CD4-positive, alpha-beta T cell treated with Interferon alpha-2 for 1 hour (primary cell): ENCODE data around the gene ZSCAN5A.
"Not testable (repeated sequence)": the region's sequence is repeated elsewhere in the genome, so short reads cannot be mapped to it uniquely, and the experiment has no call there.

Experiments
- DNase-seq, 2 donors: peaks; one replicate each; pipeline ENCODE4 v3.0.0-alpha.2; 2020 to 2022

Gene ZSCAN5A

DNA sequence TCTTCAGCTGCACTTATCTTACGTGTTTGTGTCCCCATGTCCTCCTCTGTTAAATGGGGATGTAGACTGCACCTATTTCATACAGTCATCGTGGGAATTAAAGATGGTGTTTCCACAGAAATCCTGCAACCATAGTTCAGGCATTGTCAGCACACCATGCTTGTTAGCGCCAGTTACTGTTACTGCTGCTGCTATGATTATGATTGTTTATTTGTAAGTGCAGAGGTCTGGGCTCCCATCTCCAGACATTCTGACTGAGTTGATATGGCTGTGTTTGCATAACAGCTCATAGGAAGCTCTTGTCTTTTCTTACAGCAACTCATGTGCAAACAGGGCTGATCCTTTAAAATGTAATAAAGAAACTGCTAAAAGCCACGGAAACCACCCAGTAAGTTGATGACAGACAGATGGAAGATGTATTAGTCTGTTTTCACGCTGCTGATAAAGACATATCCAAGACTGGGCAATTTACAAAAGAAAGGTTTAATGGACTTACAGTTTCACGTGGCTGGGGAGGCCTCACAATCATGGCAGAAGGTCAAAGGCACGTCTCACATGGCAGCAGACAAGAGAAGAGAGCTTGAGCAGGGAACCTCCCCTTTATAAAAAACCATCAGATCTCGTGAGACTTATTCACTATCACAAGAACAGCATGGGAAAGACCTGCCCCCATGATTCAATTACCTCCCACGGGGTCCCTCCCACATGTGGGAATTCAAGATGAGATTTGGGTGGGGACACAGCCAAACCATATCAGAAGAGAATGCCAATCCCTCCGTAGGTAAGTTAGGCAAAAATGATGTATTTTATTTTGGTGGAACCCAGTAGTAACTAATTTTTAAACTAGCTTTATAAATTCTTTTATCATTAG, 1.6 kb downstream of the ZSCAN5A start:
- DNase-seq: no peak

DNA sequence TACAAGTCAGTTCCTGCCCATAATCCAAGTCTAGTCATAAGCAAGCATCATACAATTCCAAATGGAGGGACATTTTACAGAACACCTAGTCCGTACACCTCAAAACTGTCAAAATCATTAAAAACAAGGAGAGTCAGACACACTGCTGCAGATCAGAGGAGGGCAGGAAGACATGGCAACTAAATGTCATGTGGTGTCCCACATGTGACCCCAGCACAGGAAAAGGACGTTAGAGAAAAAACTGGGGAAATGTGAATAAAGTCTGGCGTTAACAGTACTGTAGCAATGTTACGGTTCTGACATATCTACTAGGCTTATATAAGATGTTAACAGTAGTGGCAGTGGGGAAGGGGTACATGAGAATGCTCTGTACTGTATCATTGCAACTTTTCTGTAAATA, 2.3 kb downstream of the ZSCAN5A start:
- no peak for DNase-seq

DNA sequence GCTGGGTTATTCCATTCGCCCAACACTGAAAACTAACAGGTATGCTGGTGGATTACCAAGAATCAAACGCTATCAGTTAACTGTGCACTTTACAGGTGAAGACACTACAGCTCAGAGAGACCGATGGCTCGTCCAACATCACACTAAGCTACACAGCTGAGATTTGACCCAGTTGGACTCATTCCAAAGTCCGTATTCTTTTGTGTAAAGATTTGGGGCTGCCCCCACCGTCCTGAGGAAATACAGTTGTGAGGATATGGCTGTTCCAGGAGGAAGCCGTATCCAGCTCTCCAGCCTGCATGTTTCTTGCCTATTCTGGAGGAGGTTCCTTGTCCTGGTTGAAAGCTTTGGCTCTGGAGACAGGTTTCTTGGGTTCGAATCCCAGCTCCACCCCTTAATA, 4.2 kb downstream of the ZSCAN5A start:
- DNase-seq: no peak

DNA sequence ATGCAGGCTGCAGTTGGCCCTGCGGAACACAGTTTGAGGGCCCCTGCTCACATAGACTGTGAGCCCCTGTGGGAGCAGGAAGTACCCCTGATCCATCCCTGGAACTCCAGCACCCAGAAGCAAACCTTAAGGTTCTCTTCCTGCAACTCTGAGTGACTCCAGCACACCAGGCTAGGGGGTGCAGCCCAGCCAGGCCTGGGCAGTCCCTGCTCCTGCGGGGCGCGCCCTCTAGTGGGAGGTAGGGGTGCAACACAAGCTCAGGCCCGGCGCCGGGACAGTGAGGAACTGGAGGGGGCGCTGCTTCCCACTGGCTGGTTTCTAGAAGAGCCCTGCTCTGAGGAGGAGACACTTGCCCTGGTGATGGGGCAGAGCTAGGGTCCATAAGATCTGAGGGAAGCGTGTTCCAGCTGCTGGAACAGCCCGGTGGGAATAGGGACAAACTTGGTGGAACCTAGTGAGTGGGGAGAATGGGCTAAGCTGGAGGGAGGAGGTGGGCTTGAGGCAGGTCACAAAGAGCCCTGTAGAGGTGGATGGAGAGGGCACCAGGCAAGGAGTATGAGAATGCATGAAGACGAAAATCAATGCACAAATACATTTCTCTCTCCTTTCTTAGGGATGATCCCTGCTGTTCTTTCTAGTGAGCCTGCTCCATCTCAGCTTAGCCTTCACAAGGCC, 5.0 kb downstream of the ZSCAN5A start:
- peak; percentile 55 to 59 for DNase-seq

DNA sequence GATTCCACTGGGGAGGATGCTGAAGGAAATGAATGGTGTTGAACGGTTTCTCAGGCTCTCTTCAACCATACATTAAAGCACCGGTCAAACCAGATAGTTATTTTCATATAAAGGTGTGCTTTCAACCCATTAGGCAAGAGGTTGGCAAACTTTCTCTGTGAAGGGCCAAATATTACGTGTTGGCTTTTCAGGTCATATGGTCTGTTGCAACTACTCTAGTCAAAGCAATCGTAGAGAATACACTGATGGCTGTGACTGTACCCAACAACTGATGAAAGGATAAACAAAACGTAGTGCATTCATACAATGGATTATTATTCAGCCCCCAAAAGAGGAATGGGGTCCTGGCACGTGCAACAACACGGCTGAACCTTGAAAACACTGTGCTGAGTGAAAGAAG, 5.8 kb downstream of the ZSCAN5A start:
- DNase-seq: no peak

DNA sequence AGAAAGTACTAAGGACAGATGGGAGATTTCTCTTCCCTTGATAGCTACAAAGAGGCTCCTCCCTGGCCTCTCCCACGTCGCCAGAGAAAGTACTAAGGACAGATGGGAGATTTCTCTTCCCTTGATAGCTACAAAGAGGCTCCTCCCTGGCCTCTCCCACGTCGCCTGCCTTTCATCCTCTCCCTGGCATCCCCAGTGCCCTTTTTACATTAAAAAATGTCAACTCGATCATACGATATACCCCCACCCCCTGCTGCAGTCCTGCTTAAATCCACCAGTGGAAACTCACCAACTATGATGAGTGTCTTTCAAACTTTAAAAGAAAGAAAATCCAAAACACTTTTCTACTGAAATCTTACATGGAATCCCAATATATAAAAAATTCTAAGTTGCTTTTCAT, 7.6 kb downstream of the ZSCAN5A start:
- DNase-seq: not testable (repeated sequence)

DNA sequence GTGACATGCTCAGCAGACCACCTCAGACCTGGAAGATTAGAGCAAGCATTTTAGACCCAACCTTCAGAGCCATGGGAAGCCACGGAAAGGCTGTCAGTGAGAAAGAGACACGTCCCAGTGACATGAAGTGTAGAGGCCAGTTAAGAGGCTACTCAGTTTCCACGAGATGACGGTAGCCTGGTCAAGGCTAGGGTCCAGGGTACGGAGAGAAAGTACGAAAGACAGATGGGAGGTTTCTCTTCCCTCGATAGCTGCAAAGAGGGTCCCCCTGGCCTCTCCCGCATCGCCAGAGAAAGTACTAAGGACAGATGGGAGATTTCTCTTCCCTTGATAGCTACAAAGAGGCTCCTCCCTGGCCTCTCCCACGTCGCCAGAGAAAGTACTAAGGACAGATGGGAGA, 8.6 kb downstream of the ZSCAN5A start:
- no peak for DNase-seq

DNA sequence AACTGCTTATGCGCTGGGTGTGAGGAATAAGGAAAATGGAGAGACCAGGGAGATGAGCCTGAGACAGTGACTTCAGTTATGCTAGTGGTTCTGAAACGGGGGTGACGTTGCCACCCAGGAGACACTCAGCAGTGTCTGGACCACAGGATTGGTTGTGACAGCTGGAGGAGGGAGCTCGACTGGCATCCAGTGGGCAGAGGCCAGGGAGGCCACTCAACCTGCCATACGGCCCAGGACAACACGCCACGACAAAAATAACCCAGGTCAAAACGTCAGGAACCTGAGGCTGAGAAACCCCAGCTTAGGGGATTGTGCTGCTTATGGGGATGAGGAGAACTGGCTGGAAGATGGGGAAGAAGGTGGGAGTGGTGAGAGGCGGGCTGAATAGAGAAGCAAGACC, 10.4 kb downstream of the ZSCAN5A start:
- no peak for DNase-seq

DNA sequence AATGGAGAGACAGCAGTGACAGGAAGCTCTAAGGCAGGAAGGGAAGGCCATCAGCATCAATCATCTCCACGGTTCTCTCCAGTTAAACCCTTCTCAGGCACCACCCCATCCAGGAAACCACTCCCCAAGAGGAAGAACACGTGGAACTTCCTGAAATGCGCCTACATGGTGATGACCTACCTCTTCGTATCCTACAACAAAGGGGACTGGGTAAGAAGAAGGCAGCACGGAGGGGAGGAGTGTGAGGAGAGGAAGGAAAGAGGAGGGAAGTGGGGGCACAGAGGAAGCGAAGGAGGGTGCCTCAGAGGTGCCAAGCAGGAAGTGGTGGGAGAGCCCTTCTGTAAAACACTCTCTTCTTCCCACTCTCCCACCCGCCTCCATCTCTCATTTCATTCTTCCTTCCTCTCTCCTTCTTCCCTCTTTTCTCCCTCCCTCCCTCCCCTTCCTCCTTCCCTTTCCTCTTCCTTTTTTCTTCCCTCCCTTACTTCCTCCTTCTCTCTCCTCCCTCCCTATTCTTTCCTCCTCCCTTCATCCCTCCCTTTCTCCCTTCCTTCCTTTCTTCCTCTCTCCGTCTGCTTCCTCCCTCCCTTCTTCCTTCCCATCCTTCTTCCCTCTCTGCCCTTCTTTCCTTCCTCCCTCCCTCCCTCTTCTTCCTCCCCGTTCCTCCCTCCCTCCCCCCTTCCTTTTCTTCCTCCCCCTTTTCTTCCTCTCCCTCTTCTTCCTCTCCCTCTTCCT, 12.6 kb downstream of the ZSCAN5A start:
- peak in 1 of 2 donors; percentile 8 for DNase-seq

DNA sequence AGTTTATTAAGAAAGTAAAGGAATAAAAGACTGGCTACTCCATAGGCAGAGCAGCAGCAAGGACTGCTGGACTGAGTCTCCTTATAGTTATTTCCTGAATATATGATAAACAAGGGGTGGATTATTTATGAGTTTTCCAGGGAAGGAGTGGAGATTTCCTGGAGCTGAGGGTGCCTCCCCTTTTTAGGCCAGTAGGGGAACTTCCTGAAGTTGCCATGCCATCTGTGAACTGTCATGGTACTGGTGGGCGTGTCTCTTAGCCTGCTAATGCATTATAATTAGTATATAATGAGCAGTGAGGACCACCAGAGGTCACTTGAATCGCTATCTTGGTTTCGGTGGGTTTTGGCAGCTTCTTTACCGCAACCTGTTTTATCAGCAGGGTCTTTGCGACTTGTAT, 13.5 kb downstream of the ZSCAN5A start:
- no peak for DNase-seq

DNA sequence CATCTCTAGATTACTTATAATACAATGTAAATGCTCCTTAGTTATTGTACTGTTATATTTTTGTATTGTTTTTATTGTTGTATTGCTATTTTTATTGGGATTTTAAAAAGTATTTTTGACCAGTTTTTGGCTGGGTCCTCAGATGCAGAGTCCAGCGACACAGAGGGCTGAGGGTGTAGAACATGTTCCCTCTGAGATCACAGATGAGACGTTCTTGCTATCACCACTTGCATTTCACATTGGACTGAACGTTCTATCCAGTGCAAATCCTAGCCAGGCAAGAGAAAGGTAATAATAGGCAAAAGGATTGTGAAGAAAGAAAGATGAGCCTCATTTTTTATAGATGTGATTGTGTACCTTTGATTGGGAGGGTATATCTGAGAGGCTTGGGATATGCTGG, 15.0 kb downstream of the ZSCAN5A start:
- no peak for DNase-seq

DNA sequence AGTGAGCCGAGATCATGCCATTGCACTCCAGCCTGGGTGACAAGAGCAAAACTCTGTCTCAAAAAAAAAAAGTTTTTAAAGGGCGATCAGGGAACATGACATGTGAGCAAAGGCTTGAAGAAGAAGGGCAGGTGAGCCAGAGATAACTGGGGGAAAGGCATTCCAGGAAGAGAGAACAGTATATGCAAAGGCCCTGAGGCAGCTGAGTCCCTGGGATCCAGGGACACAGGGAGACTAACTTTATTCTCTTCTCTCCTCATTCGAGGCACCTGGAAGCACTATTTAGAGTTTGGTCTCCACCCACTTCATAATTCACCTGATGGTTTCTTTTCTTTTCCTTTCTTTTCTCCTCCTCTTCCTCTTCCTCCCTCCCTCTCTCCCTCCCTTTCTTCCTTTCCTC, 17.6 kb downstream of the ZSCAN5A start:
- DNase-seq: no peak

DNA sequence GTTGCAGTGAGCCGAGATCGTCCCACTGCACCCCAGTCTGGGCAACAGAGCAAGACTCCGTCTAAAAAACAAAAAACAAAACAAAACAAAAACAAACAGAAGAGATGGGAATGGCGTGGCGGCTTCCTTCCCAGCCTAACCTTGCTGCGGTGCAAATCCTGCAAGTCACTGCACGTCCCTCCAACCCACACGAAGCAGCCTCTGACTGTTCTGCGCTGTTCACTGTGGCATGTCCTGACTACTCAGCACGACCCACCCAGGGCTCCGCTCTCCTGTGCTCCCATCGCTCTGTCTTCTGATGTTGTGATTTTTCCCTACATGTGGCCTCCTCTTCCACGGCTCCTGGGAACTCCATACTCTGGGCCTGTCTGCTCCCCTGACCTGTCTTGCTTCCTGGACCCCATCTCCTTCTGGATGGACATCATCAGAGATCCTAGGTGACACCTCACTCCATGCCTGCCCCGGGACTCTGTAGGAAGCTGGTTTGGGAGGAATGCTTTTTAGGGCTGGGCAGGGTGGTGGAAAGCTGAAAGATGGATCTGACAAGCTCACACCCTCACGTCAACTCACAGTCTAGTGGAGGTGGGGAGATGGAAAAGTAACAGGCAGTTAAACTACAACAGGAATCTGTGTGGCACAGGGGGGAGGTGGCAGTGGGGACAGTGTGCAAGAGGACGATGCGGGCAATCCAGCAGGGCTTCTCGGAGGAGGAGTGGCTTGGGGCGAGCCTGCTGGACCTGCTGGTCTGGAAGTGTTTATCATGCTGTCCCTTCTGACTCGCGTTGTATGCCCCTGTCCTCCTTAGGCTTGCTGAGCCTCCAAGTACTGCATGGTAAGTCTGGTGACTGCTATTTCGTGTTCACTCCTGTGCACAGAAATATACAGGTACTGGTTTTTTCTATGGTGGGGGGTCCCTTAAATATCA, 18.8 kb downstream of the ZSCAN5A start:
- DNase-seq: no peak

DNA sequence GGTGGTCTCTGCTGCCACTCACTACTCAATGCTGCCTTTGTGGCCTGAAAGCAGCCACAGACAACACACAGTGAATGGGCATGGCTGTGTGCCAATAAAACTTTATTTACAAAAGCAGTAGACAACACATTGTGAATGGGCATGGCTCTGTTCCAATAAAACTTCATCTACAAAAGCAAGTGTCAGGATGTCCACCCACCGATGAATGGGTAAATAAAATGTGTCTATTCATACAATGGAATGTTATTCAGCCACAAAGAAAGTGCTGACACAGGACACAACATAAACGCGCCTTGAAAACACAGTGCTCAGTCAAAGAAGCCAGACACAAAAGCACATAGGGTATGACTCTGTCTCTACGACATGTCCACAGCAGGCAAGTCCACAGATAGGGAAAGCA, 20.1 kb downstream of the ZSCAN5A start:
- no peak for DNase-seq

DNA sequence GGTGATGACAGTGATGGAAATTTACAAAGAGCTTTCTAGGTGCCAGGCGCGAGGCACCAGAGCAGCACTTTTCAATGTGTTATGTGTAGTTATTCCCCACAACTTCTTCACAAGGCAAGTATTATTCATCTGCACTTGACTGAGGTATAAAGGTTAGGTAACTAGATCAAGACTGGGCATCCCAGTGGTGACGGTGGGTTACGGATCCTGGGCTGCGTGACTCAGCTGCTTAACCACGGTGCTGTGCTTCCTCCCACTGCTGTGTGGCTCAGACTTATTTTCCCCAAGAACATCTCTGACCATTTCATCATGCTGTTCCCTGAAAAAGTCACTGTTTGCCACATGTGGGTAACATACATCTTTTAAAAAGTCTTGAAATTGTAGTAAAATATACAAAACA, 22.8 kb downstream of the ZSCAN5A start:
- no peak for DNase-seq

DNA sequence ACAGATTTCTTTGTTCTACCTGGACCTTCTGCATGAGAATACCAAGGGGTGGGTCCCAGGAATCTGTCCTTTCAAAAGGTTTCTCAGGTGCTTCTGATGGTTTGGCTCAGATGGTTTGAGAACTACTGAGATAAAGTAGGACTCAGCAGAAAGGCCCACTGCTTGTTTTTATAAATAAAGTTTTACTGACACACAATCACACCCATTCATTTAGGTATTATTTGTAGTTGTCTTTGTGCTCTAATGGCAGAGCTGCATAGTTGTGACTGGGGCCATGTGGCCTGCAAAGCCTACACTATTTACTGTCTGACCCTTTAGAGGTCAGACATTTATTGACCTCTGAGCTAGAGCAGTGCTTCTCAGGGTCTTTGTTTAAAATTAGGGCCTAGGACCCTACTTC, 24.5 kb downstream of the ZSCAN5A start:
- no peak for DNase-seq

DNA sequence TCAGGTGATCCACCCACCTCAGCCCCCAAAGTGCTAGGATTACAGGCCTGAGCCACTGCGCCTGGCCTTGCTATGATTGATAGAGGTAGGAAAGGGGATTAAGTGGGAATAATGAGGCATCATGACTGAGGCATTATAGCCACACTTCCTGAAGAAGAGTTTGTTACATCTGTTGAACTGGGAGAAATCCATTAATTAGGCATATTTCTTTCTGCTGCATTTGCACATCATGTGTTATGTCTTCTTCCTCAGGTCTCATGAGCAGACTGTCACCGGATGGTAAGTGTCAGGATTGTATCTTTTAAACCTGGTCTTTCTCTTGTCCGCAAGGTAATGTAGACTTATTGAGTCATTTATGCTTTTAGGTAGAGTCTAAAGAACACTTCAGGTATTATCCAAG, 29.9 kb downstream of the ZSCAN5A start:
- DNase-seq: no peak

DNA sequence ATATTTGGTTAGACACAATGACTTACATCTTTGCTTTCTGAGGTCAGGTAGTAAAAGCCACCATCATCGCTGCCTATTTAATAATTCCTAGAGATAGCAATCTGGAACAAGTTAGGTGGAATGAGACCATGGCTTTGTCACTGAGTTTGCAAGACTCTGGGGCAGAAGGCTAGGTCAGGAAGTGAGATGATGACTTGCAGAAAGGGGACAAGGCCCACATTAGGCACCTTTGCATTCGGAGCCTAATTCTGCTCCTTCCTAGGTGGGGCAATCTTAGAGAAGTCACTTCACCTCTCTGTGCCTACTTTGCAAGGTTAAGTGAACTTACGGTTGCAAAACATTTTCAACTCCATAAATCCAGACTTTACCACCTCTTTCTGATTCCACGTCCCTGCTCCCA, 31.8 kb downstream of the ZSCAN5A start:
- DNase-seq: no peak

DNA sequence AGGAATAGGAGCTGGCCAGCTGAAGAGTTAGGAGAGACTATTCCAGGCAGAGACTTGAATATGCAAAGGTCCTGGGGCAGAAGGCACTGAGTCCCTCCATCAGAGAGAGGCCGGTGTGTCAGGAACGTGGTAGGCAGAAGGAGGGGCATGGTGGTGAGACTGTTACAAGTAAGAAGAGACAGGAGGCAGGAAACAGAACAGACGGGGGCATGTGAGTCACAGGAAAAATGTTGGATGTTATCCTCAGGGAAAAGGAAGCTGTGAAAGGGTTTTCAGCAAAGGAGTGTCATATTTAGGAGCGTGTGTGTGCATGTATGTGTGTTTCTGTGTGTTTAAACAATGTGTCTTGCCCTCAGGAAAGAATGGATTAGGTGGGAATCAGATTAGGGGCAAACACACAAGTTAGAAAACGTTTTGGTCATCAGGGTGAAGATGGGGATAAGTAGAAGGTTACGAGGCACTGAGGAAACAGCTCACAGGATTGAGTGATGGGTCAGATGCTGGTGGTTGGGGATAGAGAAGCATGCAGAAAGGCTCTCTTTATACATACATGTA, 41.0 kb downstream of the ZSCAN5A start:
- no peak for DNase-seq

DNA sequence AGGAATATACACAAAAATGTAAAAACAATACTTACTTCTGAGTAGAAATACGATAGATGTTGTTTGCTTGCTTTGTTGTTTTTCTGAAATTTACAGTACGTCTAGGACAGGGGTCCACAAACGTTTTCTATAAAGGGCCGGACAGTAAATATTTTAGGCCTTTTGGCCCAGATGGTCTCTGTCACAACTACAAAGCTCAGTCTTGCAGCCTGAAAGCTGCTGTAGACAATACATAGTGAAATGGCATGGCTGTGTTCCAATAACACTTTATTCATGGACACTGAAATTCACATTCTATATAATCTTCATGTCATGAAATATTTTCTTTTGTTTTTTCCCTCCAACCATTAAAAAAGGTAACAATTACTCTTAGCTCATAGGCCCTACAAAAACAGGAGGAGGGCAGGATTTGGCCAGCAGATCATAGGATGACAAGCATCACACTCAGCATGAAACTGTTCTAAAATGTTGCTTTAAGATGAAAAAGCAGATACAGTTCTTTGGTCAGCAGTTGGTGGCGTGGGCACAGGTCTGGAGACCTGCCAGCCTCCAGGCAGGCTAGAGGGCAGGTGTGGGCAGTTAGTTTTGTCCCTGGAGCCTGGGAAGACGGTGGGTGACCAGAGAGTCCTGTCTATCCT, 42.4 kb downstream of the ZSCAN5A start, which contains the start of gene EDDM13:
Gene EDDM13 (plus strand): TSS at position 588 of the 638 bp plus-strand sequence. CDS start 87 bp downstream, outside the sequence.
- DNase-seq: no peak

DNA sequence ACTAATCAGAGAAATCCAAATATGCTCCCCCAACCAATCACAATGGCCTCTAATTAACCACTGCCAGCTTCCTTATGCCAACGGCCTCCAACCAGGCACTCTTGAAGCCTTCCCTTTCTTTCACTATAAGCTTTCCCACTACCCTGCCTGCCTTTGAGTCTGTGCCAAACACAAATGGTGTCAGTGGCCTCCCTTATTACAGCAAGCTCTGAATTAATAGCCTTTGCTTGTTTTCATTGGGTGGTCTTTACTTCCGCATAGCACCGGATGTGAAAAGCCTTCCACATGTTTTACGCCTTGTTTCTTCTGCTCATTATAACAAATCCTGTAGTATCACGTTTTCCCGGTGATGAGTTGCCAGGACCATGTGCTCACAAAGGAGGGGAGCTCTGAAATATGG, 43.5 kb downstream of the ZSCAN5A start:
- no peak for DNase-seq

DNA sequence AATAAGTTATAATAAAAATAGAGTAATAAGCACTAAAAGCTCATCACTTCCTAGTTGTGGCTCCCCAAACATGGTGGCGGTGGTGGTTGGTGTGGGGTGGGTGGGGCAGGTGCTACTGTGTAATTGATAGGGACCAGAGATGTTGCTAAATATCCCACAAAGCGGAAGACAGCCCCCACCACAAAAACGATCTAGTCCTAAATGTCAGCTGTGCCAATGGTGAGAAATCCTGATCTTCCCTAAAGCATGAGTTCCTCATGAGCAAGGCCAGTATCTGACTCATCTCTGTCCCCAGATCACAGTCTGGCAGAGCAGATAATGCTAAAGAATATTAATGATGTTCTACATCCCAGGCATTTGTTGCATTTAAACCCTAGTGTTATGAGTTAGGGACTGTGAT, 44.0 kb downstream of the ZSCAN5A start:
- peak; percentile 18 to 50 for DNase-seq
